ENCODE results near the gene GASK1A. TPM values are rescaled to one million over a fixed set of nuclear protein-coding genes. Genes with fewer than 3 reads are reported as not detected.

GASK1A gene
- total and polyA plus RNA-seq, 2 donors (not counting 3 experiments of a cell fraction or from before 2014, with no cell fraction given), result 0.04 TPM; not detected in 1

DNA sequence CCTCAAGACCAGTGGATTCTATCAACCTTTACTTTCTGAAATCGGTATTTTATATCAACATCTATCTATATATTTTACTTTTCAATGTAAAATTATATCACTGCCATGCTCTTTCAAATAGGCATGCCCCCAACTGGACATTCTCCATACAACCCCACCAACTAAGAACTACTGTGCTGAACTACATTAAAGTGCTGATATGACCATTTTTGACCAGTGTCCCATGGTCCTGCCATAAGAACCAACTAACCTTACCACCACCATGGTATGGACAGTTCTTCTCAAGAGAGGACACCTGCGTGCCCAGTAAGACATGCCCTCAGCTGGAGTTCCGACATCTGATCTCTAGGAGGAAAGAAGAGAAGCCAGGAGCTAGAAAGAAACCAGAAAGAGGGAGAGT is 111.1 kb downstream of the GASK1A start:
- no peaks in the 10 kb centered on the region for H4K20me1 ChIP-seq (replicated peaks; ENCODE audit: control insufficient read depth, extremely low read depth, insufficient read depth, low read length)
- no peak overlapping the region for H2AFZ ChIP-seq (ENCODE audit: low read depth, low read length)
- no peak overlapping the region for H3K9ac ChIP-seq (replicated peaks; ENCODE audit: extremely low read depth, insufficient read depth, low read length)
- H3K9me1 ChIP-seq (replicated peaks; ENCODE audit: control insufficient read depth, extremely low read depth, insufficient read depth, low read length), result no peaks in the 10 kb centered on the region
- TF ChIP-seq GATA2 (IDR thresholded peaks at IDR 0.05; ENCODE audit: insufficient read depth, insufficient read length, low read depth, low read length), result no peak
- TF ChIP-seq MYC (IDR thresholded peaks at IDR 0.05; ENCODE audit: low read depth, low read length), result no peak
- no peak for TF ChIP-seq EZH2 (IDR thresholded peaks at IDR 0.05; ENCODE audit: borderline replicate concordance, low read depth, low read length, severe bottlenecking)
- no peak for TF ChIP-seq POLR2A (IDR thresholded peaks at IDR 0.05; ENCODE audit: low read depth, low read length)
- H3K4me3 ChIP-seq (replicated peaks in 1 of 3; ENCODE audit: insufficient read depth in 1 of 3, low read depth in 1 of 3, low read length in 3 of 3), result no peak overlapping the region
- FAIRE-seq, result no peak
- no peaks in the 10 kb centered on the region for H3K4me1 ChIP-seq (ENCODE audit: control insufficient read depth, extremely low read depth, insufficient read depth, low read length)
- no peak overlapping the region for H3K27ac ChIP-seq (ENCODE audit: insufficient read depth, low read depth, low read length)
- H3K79me2 ChIP-seq (ENCODE audit: control insufficient read depth, insufficient read depth, low read length), result no peaks in the 10 kb centered on the region
- POLR2A ChIA-PET, result no interaction called here
- CTCF ChIA-PET, result interaction anchor here (1.0 kb wide), 1 partner anchor 16 kb away, joined by 4 read pairs; the partner anchor contains the start of gene POMGNT2
- no peak for DNase-seq (ENCODE audit: low read depth, low spot score)
- H3K9me3 ChIP-seq (replicated peaks; ENCODE audit: control insufficient read depth, insufficient read depth, low read length), result no peaks in the 10 kb centered on the region
- no peaks in the 10 kb centered on the region for H3K36me3 ChIP-seq (ENCODE audit: control insufficient read depth in 2 of 2, extremely low read depth in 1 of 2, insufficient read depth in 2 of 2, low read length in 2 of 2)
- dilution Hi-C loops (cut with MboI; ENCODE audit: extremely low pct_ligation_motif_present, low sequenced_read_pairs), result no loop called here
- no peaks in the 10 kb centered on the region for H3K27me3 ChIP-seq (ENCODE audit: control insufficient read depth in 2 of 2, insufficient read depth in 2 of 2, low read length in 2 of 2)
- BruUV-seq (replicated peaks), result no TSS peak
- no peak overlapping the region for H3K4me2 ChIP-seq (ENCODE audit: insufficient read depth, low read length)
- intact Hi-C loops (cut with micrococcal nuclease), result no loop called here

DNA sequence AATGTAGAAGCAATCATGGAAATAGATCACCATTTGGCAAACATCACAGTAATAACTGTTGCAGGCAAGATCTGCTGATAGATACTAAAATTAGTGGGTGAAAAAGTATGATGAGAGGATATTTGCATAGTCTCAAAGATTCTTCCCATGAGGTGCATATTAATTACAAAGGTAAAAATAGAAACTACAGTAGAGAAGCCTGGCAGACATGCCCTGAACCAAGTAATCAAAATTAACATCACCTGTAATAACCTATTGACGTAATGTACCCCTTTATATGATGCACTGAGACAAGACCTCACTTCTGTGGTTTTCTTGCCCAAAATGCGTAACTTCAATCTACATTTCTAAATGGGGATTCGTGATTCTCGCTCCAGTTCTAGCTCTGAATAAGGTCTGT is 112.4 kb downstream of the GASK1A start:
- H3K79me2 ChIP-seq (ENCODE audit: control insufficient read depth, insufficient read depth, low read length), result no peaks in the 10 kb centered on the region
- dilution Hi-C loops (cut with MboI; ENCODE audit: extremely low pct_ligation_motif_present, low sequenced_read_pairs), result no loop called here
- H3K9ac ChIP-seq (replicated peaks; ENCODE audit: extremely low read depth, insufficient read depth, low read length), result no peak overlapping the region
- no peaks in the 10 kb centered on the region for H3K36me3 ChIP-seq (ENCODE audit: control insufficient read depth in 2 of 2, extremely low read depth in 1 of 2, insufficient read depth in 2 of 2, low read length in 2 of 2)
- intact Hi-C loops (cut with micrococcal nuclease), result no loop called here
- no peak overlapping the region for H3K4me2 ChIP-seq (ENCODE audit: insufficient read depth, low read length)
- no peak overlapping the region for H3K27ac ChIP-seq (ENCODE audit: insufficient read depth, low read depth, low read length)
- H2AFZ ChIP-seq (ENCODE audit: low read depth, low read length), result no peak overlapping the region
- ChIA-PET POLR2A (no interaction called here), CTCF (no interaction called here)
- H3K4me3 ChIP-seq (replicated peaks in 1 of 3; ENCODE audit: insufficient read depth in 1 of 3, low read depth in 1 of 3, low read length in 3 of 3), result no peak overlapping the region
- no peaks in the 10 kb centered on the region for H3K9me1 ChIP-seq (replicated peaks; ENCODE audit: control insufficient read depth, extremely low read depth, insufficient read depth, low read length)
- no peaks in the 10 kb centered on the region for H3K27me3 ChIP-seq (ENCODE audit: control insufficient read depth in 2 of 2, insufficient read depth in 2 of 2, low read length in 2 of 2)
- TF ChIP-seq POLR2A (IDR thresholded peaks at IDR 0.05; ENCODE audit: low read depth, low read length) (no peak), GATA2 (IDR thresholded peaks at IDR 0.05; ENCODE audit: insufficient read depth, insufficient read length, low read depth, low read length) (no peak), JUN (IDR thresholded peaks at IDR 0.05; ENCODE audit: borderline replicate concordance, insufficient read depth, insufficient read length, low read depth) (no peak), EZH2 (IDR thresholded peaks at IDR 0.05; ENCODE audit: borderline replicate concordance, low read depth, low read length, severe bottlenecking) (no peak), POLR2AphosphoS5 (IDR thresholded peaks at IDR 0.05; ENCODE audit: insufficient read depth, low read depth, low read length) (no peak), FOS (IDR thresholded peaks at IDR 0.05; ENCODE audit: borderline replicate concordance, insufficient read depth, low read length) (no peak), MYC (IDR thresholded peaks at IDR 0.05; ENCODE audit: low read depth, low read length) (no peak)
- TF ChIP-seq, protein P1, sequence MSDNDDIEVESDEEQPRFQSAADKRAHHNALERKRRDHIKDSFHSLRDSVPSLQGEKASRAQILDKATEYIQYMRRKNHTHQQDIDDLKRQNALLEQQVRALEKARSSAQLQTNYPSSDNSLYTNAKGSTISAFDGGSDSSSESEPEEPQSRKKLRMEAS (IDR thresholded peaks at IDR 0.05; ENCODE audit: insufficient read depth, insufficient read length), result no peak
- TF ChIP-seq, protein P2, sequence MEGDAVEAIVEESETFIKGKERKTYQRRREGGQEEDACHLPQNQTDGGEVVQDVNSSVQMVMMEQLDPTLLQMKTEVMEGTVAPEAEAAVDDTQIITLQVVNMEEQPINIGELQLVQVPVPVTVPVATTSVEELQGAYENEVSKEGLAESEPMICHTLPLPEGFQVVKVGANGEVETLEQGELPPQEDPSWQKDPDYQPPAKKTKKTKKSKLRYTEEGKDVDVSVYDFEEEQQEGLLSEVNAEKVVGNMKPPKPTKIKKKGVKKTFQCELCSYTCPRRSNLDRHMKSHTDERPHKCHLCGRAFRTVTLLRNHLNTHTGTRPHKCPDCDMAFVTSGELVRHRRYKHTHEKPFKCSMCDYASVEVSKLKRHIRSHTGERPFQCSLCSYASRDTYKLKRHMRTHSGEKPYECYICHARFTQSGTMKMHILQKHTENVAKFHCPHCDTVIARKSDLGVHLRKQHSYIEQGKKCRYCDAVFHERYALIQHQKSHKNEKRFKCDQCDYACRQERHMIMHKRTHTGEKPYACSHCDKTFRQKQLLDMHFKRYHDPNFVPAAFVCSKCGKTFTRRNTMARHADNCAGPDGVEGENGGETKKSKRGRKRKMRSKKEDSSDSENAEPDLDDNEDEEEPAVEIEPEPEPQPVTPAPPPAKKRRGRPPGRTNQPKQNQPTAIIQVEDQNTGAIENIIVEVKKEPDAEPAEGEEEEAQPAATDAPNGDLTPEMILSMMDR (IDR thresholded peaks at IDR 0.05; ENCODE audit: extremely low read depth in 1 of 2, insufficient read depth in 1 of 2, low read depth in 1 of 2, low read length in 2 of 2), result no peak
- DNase-seq (ENCODE audit: low read depth, low spot score) (no peak), FAIRE-seq (no peak)
- H3K4me1 ChIP-seq (ENCODE audit: control insufficient read depth, extremely low read depth, insufficient read depth, low read length), result no peaks in the 10 kb centered on the region
- BruUV-seq (replicated peaks), result no TSS peak
- no peaks in the 10 kb centered on the region for H3K9me3 ChIP-seq (replicated peaks; ENCODE audit: control insufficient read depth, insufficient read depth, low read length)
- no peaks in the 10 kb centered on the region for H4K20me1 ChIP-seq (replicated peaks; ENCODE audit: control insufficient read depth, extremely low read depth, insufficient read depth, low read length)

Measured in endothelial cell of umbilical vein (primary cell).